ENCODE data around the gene DUS3L. TPM values are rescaled to one million over a fixed set of nuclear protein-coding genes. Genes with fewer than 3 reads are reported as not detected.

Gene DUS3L, protein sequence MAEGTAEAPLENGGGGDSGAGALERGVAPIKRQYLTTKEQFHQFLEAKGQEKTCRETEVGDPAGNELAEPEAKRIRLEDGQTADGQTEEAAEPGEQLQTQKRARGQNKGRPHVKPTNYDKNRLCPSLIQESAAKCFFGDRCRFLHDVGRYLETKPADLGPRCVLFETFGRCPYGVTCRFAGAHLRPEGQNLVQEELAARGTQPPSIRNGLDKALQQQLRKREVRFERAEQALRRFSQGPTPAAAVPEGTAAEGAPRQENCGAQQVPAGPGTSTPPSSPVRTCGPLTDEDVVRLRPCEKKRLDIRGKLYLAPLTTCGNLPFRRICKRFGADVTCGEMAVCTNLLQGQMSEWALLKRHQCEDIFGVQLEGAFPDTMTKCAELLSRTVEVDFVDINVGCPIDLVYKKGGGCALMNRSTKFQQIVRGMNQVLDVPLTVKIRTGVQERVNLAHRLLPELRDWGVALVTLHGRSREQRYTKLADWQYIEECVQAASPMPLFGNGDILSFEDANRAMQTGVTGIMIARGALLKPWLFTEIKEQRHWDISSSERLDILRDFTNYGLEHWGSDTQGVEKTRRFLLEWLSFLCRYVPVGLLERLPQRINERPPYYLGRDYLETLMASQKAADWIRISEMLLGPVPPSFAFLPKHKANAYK
- 12.0 to 14.9 TPM (median 14.2 TPM) in 3 replicates for polyA plus RNA-seq
- polyA plus RNA-seq (2011; ENCODE audit: low read depth) = 19.0 TPM
- 3.1 and 7.8 TPM in 2 replicates for polyA plus RNA-seq (2011; cell fraction: cytosol; rRNA removed)
- polyA plus RNA-seq (2011; cell fraction: nucleus; rRNA removed) = 35.5 and 39.0 TPM in 2 replicates
- polyA plus RNA-seq (2012; ENCODE audit: low replicate concordance) = 12.0 and 12.9 TPM in 2 replicates
- polyA minus RNA-seq = 9.9 to 17.3 TPM (median 10.5 TPM) in 3 replicates
- 24.4 TPM for polyA minus RNA-seq (2011; cell fraction: cytosol; rRNA and poly(A)+ RNA removed)
- 16.8 and 18.9 TPM in 2 replicates for polyA minus RNA-seq (2011; cell fraction: nucleus; rRNA and poly(A)+ RNA removed)

DNA sequence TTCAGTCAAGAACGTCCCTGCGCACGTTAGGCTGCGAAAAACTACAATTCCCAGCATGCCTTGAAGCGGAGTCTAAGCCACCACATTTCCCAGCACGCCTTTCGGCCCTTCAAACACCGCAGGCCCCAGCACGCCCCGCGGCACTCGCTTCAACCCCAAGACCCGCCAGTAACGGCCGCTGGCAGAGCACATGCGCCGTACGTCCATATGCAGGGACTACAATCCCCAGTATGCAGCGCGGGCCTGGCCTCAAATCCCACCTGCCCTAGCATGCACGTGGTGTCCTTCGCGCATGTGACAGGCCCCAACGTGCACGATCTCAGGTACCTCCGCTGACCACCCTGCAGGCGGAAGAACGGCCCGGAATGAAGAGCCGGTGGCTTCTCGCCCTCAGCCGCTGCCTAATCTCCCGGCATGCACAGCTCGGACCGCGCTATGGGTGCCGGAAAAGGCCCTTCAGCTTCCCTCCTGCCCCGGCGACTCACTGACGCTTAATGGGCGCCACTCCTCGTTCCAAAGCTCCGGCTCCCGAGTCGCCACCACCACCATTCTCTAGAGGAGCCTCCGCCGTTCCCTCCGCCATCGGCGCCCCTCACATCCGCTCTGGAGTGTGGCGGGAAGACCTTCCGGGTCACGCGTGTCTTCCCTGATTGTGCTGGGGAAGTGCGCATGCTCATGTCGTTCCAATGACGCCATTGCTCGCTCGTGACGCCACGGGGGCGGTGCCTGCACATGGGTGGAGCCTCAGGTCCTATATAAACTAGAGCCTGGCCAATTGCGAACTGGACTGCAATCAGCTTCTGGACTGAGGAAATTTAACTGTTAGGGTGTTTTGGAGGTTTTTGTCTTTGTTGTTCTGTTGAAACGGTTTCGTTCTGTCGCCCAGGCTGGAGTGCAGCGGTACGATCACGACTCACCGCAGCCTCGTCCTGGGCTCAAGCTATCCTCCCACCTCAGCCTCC lies at the start of gene DUS3L:
DUS3L (minus strand) TSS at position 605 of the 962 bp plus-strand sequence; CDS start at position 583, 22 bp downstream.
- Histone ChIP-seq H3K4me1 (ENCODE audit: control insufficient read depth, extremely low read depth, insufficient read depth, low read length) (peaks cover 12% of the 10 kb centered on the region), H3K4me2 (ENCODE audit: control insufficient read depth, extremely low read depth, insufficient read depth, low read depth, low read length) (peak within 1 kb of the TSS; percentile 92), H3K27ac (ENCODE audit: control insufficient read depth, insufficient read depth, low read length) (peak within 1 kb of the TSS; percentile 97), H4K20me1 (ENCODE audit: control insufficient read depth, extremely low read depth, insufficient read depth, low read length) (no peaks in the 10 kb centered on the region), H3K4me3 (ENCODE audit: control insufficient read depth in 2 of 3, extremely low read depth in 1 of 3, insufficient read depth in 2 of 3, low read depth in 1 of 3, low read length in 3 of 3) (peak within 1 kb of the TSS; percentile 72 to 82 (median 75)), H3K9me1 (ENCODE audit: control insufficient read depth, extremely low read depth, insufficient read depth, low read length) (no peaks in the 10 kb centered on the region), H3K9me3 (ENCODE audit: control insufficient read depth, low read depth, low read length) (no peaks in the 10 kb centered on the region), H2AFZ (ENCODE audit: control insufficient read depth, low read length) (peak within 1 kb of the TSS; percentile 94), H3K9ac (ENCODE audit: control insufficient read depth, extremely low read depth, insufficient read depth, low read length) (peak within 1 kb of the TSS; percentile 96), H3K27me3 (ENCODE audit: control insufficient read depth, extremely low read depth, insufficient read depth, low read length) (no peaks in the 10 kb centered on the region), H3K36me3 (ENCODE audit: control insufficient read depth in 2 of 2, extremely low read depth in 1 of 2, insufficient read depth in 2 of 2, low read length in 2 of 2) (peaks cover 15 to 33% of the 10 kb centered on the region in 2 experiments), H3K79me2 (ENCODE audit: control insufficient read depth, insufficient read depth, low read length) (peaks cover 7% of the 10 kb centered on the region)
- TF ChIP-seq EZH2 (IDR thresholded peaks at IDR 0.05; ENCODE audit: low read length) = no peak
- dilution Hi-C loops (cut with MboI; ENCODE audit: extremely low pct_ligation_motif_present, low sequenced_read_pairs) = no loop called here
- FAIRE-seq = peak; percentile 94
- DNase-seq (ENCODE audit: low read depth, low spot score) = peak; percentile 95

DNA sequence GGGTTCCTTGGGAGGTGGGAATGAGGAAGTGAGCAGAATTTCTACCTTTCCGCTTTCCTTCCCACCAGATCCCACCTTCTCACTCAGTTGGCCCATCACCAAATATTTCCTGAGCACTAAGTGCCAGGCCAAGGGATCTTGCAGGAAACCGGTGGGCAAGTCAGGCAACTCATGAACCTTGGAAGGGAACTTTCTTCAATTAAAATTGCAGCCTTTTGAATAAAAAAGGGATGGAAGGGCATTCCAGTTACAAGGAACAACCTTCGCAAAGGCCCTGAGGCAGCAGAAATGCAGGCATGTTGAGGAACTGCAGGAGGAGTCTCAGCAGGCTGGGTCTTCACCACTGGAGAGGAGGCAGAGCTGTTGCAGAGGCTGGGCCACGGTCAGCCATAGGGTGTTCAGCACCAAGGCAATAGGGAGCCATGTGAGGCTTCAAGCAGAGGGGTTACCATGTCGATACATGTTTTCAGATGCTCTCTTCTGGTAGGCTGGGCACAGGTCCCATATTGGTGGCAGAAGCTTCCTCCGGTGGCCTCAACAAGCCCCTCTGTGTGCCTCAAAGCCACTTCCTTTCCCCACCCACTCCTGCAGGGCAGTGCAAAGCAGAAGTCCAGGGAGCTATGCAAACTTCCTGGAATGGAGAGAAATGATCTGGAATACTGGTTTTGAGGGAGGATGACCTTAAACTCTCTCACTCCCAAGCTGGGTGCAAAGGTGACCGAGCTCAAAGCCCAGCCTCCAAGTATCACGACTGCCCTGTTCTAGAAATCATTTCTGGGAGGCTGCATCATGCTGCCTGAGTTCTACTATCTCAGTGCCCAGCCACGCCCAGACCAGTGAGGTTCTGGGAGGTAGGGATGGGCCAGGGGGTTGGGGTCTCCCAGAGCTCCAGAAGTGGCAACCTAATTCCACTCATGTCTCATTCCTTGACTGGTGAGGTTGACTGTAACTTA lies 48.4 kb upstream of the DUS3L start, which contains the start of gene FUT6:
FUT6 (minus strand) TSS at position 638 of the 953 bp plus-strand sequence. CDS start 7,135 bp downstream, outside the sequence.
- H3K27ac ChIP-seq (ENCODE audit: control insufficient read depth, insufficient read depth, low read length) = no peak within 1 kb of the TSS
- H3K36me3 ChIP-seq (ENCODE audit: control insufficient read depth in 2 of 2, extremely low read depth in 1 of 2, insufficient read depth in 2 of 2, low read length in 2 of 2) = no peaks in the 10 kb centered on the region
- H3K9ac ChIP-seq (ENCODE audit: control insufficient read depth, extremely low read depth, insufficient read depth, low read length) = no peak within 1 kb of the TSS
- no peak within 1 kb of the TSS for H2AFZ ChIP-seq (ENCODE audit: control insufficient read depth, low read length)
- no peaks in the 10 kb centered on the region for H3K9me1 ChIP-seq (ENCODE audit: control insufficient read depth, extremely low read depth, insufficient read depth, low read length)
- no peaks in the 10 kb centered on the region for H4K20me1 ChIP-seq (ENCODE audit: control insufficient read depth, extremely low read depth, insufficient read depth, low read length)
- no peaks in the 10 kb centered on the region for H3K9me3 ChIP-seq (ENCODE audit: control insufficient read depth, low read depth, low read length)
- DNase-seq (ENCODE audit: low read depth, low spot score) (no peak), FAIRE-seq (no peak)
- TF ChIP-seq, protein P1, sequence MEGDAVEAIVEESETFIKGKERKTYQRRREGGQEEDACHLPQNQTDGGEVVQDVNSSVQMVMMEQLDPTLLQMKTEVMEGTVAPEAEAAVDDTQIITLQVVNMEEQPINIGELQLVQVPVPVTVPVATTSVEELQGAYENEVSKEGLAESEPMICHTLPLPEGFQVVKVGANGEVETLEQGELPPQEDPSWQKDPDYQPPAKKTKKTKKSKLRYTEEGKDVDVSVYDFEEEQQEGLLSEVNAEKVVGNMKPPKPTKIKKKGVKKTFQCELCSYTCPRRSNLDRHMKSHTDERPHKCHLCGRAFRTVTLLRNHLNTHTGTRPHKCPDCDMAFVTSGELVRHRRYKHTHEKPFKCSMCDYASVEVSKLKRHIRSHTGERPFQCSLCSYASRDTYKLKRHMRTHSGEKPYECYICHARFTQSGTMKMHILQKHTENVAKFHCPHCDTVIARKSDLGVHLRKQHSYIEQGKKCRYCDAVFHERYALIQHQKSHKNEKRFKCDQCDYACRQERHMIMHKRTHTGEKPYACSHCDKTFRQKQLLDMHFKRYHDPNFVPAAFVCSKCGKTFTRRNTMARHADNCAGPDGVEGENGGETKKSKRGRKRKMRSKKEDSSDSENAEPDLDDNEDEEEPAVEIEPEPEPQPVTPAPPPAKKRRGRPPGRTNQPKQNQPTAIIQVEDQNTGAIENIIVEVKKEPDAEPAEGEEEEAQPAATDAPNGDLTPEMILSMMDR (optimal IDR thresholded peaks at IDR 0.05 in 1 of 3, IDR thresholded peaks at IDR 0.05 in 1 of 3, conservative IDR thresholded peaks at IDR 0.05 in 1 of 3; ENCODE audit: extremely low read depth in 1 of 3, insufficient read depth in 2 of 3, low read length in 3 of 3) = no peak
- no peak for TF ChIP-seq EZH2 (IDR thresholded peaks at IDR 0.05; ENCODE audit: low read length)
- H3K4me2 ChIP-seq (ENCODE audit: control insufficient read depth, extremely low read depth, insufficient read depth, low read depth, low read length) = no peak within 1 kb of the TSS
- H3K4me1 ChIP-seq (ENCODE audit: control insufficient read depth, extremely low read depth, insufficient read depth, low read length) = peaks cover 3% of the 10 kb centered on the region
- no peaks in the 10 kb centered on the region for H3K79me2 ChIP-seq (ENCODE audit: control insufficient read depth, insufficient read depth, low read length)
- peaks cover 4% of the 10 kb centered on the region for H3K27me3 ChIP-seq (ENCODE audit: control insufficient read depth, extremely low read depth, insufficient read depth, low read length)
- no peak within 1 kb of the TSS for H3K4me3 ChIP-seq (ENCODE audit: control insufficient read depth in 2 of 3, extremely low read depth in 1 of 3, insufficient read depth in 2 of 3, low read depth in 1 of 3, low read length in 3 of 3)
- dilution Hi-C loops (cut with MboI; ENCODE audit: extremely low pct_ligation_motif_present, low sequenced_read_pairs) = no loop called here
